H1 (cell line): ENCODE results near the gene TTL. TPM values are rescaled to one million over a fixed set of nuclear protein-coding genes. Genes with fewer than 3 reads are reported as not detected.

Source experiments
- NANOG ChIP-seq: IDR thresholded peaks from 2 replicates; pipeline ENCODE4 v1.6.1; 2011; ENCODE audit warnings: low read length, low read depth, mild to moderate bottlenecking, inconsistent platforms; ENCODE audit not compliant: insufficient read depth, poor library complexity, severe bottlenecking
- SIX5 ChIP-seq: IDR thresholded peaks from 2 replicates; pipeline ENCODE4 v1.6.1; 2011; ENCODE audit warnings: mild to moderate bottlenecking, low read depth, low read length
- USF2 ChIP-seq: IDR thresholded peaks from 2 replicates; pipeline ENCODE4 v1.6.1; 2011; ENCODE audit warnings: low read length, improper control_type of control experiment
- polyA plus RNA-seq, 7 experiments: library from polyadenylated mRNA; depleted of rRNA in 3 of 7; stranded (reverse) in 5 of 7; unstranded in 2 of 7; fragments of >200 nt in 5 of 7; fragments of 200-250 nt in 2 of 7; gene quantifications; 1 replicate in 5 of 7; 2 replicates in 1 of 7; 4 replicates in 1 of 7; pipeline versions ENCODE4 v1.2.1 to v1.2.3, GENCODE V29; 2011 to 2013; ENCODE audit warnings: missing spikeins in 2 of 7, mixed read lengths in 2 of 7
- total RNA-seq: library from RNA; stranded (reverse); fragmentation: NEBNext Ultra II Directional; extraction: Animal tissue kit (Norgen Biotek cat#: 25700); gene quantifications from 2 replicates; pipeline ENCODE4 v1.2.1, GENCODE V29; 2021

Gene TTL
- total and polyA plus RNA-seq, 2 of the 8 experiments (the other 6 are each of a cell fraction or from before 2014, with no cell fraction given) = 17.5 to 57.1 TPM

GRCh38 chr2:112476434-112476833 is 5.5 kb upstream of the TTL start (continued):
- TF ChIP-seq USF2 (no peak), NANOG (no peak), SIX5 (no peak)
